Frontal cortex (tissue), 4 donors: ENCODE data around the gene IFT80. TPM values are rescaled to one million over a fixed set of nuclear protein-coding genes. Genes with fewer than 3 reads are reported as not detected.

Source experiments
- DNase-seq, 2 donors: peaks; one replicate each; pipeline ENCODE4 v3.0.0; 2012; ENCODE audit warnings: low spot score in 2 of 2
- FAIRE-seq: peaks from 2 replicates; lab custom pipeline; 2012; peaks lifted over from hg19 to GRCh38; lab: Jason Lieb, UNC
- total RNA-seq: library from RNA; depleted of rRNA; stranded (reverse); fragments of >200 nt; gene quantifications from one replicate; pipeline ENCODE4 v1.2.3, GENCODE V29; 2014
- donor health status: control.
- donor health status: control.
- donor health status: control.

IFT80 gene
- 42.4 TPM for total RNA-seq

DNA sequence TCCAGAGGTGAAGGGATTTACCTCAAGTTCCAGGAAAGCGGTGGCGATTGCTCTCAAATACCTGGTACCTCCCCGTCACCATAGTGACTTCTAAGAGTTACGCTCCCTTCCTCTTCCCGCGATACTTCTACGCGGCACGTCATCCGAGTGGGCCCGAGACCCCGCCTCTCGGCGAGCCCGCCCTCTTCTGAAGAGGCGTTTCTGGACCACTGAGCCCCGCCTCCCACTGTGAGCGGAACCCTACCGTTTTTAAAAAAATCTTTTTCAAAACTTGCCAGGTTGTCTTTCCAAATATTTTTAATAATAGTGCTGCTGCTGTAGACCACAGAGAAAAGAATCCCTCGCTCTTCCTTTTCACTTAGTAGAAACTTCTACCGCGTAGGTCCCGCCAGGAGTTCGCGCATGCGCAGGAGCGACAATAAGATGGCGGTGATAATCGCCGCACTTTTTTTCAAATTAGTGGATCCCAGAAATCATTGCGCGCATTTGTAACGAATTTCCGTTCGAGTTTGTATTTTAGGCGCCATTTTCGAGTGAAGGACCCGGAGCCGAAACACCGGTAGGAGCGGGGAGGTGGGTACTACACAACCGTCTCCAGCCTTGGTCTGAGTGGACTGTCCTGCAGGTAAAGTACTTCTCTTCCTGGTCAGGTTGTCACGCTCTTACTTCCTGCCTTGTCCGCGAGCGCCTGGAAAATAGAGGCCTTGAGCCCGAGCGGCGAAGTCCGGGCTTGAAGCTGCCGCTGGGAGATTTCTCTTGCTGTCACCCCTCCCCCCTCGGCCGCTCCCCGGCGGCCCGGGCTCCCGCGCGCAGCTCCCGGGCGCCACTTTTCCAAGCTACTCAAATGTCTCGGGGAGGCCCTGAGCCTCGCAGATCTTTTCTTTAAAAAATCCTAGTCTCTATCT, at the start of gene IFT80, which contains the start of gene SMC4:
Gene IFT80 (minus strand): TSS at position 101 of the 905 bp plus-strand sequence. CDS start 14,625 bp downstream, outside the sequence.
Gene SMC4 (plus strand): TSS at position 526 of the 905 bp plus-strand sequence. CDS start 1,177 bp downstream, outside the sequence.
- peak; percentile 91 to 94 for DNase-seq
- no peak for FAIRE-seq

DNA sequence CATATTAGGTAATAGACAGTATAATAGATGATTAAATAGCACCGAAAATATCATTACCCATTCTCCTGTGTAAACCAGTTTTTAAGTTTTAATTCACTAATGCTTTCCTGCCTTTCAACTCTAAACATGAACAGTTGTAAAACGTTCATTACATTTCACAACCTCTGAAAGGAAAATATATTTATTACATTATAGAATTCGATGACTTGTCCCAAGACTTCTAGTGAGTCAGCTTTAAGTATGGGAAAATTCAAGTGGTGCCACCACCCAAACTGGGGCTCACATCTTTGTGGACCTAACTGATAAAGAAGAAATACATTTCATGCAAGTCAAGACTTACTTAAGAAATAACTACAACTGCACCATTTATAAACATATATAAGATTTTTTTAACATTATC, 48.5 kb upstream of the IFT80 start:
- DNase-seq = no peak
- FAIRE-seq = no peak

- DNase-seq = no peak
- no peak for FAIRE-seq
Observed at GRCh38 chr3:160446522-160447056, 47.6 kb upstream of the IFT80 start.

DNA sequence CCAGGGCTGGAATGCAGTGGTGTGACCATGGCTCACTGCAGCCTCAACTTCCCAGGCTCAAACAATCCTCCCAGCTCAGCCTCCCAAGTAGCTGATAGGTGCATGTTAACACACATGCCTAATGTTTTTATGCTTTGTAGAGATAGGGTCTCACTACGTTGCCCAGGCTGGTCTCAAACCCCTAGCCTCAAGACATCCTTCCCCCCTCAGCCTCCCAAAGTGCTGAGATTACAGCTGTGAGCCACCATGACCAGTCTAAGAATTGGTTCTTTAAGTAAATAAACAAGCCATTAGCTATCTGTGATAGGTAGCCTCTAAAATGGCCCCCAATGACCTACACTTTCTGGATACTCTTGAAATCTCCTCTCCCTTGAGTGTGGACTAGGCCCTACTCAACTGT, 46.8 kb upstream of the IFT80 start:
- FAIRE-seq = no peak

DNA sequence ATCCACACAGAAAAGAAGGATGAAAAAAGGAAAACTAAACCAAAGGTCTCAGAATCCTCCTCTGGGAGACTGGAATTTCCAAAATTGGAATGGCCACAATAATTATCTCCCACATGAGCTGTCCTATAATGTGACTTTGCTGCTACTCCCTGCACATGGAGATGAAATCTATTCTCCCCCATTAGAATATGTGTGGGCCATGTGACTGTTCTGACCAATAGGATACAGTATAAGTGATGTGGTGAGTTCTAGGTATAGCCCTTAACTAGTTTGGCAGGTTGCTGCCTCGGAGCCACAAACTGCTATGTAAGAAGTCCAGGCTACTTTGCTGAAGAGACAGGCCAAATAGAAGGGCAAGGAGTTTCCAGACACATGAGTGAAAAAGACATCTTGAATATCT, 45.4 kb upstream of the IFT80 start:
- FAIRE-seq = no peak
- no peak for DNase-seq

More for the DNA sequence above, 46.8 kb upstream of the IFT80 start:
- DNase-seq = no peak

- FAIRE-seq (no peak), DNase-seq (no peak)
Observed at GRCh38 chr3:160440687-160441086, 41.7 kb upstream of the IFT80 start.

DNA sequence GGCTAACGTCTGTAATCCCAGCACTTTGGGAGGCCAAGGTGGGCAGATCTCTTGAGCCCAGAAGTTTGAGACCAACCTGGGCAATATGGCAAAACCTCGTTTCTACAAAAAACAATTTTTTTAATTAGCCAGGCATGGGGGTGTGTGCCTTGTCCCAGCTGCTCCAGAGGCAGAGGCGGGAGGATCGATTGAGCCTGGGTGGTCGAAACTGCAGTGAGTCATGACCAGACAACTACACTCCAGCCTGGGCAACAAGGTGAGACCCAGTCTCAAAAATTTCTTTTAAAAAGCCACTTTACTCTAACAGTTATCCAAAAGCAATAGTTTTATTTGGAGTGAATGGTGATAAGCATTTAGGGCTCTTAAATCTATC, 38.0 kb upstream of the IFT80 start:
- FAIRE-seq (no peak), DNase-seq (no peak)

GRCh38 chr3:160435747-160436146, 36.7 kb upstream of the IFT80 start:
- DNase-seq (no peak), FAIRE-seq (no peak)

DNA sequence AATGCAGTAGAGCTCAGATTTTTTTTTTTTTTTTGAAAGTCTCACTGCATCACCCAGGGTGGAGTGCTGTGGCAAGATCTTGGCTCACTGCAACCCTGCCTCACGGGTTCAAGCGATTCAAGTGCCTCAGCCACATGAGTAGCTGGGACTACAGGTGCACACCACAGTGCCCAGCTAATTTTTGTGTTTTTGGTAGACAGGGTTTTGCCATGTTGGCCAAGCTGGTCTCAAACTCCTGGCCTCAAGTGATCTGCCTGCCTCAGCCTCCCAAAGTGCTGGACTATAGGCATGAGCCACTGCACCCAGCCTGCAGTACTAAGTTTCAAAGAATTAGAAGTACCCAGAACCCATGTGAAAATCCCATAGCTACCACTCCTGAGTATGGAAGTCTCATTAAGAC, 36.1 kb upstream of the IFT80 start:
- no peak for FAIRE-seq
- no peak for DNase-seq

DNA sequence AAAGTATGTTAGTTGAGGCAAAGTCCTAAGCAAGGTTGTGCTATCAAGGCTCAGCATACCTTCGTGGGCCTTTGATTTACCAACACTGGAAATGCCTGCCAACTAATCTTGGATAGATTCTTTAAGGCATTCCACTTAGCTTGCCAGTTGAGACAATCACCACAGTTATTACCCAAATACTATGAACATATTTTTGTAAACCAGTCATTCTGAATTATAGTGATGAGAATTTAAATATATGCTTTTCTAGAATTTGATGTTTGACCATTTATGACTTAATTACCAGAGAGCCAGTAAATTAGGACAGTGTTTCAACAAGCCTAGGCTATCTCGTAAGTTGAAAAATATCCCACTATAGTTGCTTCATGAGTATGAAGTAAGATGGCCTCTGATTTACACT, 35.0 kb upstream of the IFT80 start:
- DNase-seq (no peak), FAIRE-seq (no peak)

- FAIRE-seq (no peak), DNase-seq (no peak)
Observed at GRCh38 chr3:160427832-160428424, 28.9 kb upstream of the IFT80 start.

GRCh38 chr3:160417311-160417710, 18.3 kb upstream of the IFT80 start:
- FAIRE-seq (no peak), DNase-seq (no peak)

GRCh38 chr3:160413613-160414248, 14.7 kb upstream of the IFT80 start:
- peak; percentile 79 for FAIRE-seq
- peak; percentile 19 to 47 for DNase-seq

DNA sequence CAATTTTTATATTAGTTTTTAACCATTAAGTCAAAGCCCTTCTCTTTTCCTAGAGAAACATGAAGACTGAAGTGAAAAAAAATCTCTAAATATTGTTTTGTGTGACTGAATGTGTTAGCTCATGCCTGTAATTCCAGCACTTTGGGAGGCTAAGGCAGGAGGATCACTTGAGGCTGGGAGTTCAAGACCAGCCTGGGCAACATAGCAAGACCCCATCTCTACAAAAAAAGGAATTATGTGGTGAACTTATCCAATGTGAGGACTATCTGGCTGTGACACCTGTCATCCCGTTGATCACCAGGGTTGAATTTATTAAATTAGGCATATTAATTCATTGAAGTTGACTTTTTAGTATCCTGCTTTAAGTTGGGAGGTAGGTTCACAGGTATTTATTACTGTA, 13.5 kb upstream of the IFT80 start:
- FAIRE-seq (no peak), DNase-seq (no peak)

DNA sequence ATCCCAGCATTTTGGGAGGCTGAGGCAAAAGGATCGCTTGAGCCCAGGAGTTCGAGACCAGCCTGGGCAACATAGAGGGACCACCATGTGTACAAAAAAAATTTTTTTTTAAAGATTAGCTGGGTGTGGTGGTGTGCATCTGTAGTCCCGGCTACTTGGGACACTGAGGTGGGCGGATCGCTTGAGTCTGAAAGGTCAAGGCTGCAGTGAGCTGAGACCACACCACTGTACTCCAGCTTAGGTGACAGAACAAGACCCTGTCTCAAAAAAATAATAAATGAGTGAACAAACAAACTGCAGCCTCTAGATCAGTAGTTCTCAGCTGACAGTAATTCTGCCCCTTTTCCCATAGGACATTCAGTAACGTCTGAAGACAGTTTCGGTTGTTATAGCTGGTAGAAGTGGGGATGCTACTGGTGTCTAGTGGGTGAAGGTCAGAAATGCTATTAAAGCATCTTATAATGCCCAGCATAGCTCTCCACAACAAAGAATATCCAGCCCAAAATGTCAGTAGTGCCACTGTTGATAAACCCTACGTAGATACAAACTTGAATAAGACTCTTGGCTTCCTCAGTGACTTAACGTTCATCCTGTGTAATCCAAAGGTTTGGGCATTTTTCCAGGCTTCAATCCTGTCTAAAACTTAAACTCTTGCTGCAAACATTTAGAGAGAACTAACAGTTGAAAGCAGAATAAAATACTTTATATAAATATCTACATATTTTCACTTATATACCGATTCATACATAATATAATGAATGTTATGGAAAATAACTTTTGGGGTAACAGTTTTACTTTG, 11.0 kb upstream of the IFT80 start:
- FAIRE-seq = no peak
- DNase-seq = no peak

GRCh38 chr3:160403796-160404470, 4.9 kb upstream of the IFT80 start:
- no peak for DNase-seq
- FAIRE-seq = no peak

- FAIRE-seq (no peak), DNase-seq (no peak)
Observed at GRCh38 chr3:160403028-160403545, 4.1 kb upstream of the IFT80 start.

DNA sequence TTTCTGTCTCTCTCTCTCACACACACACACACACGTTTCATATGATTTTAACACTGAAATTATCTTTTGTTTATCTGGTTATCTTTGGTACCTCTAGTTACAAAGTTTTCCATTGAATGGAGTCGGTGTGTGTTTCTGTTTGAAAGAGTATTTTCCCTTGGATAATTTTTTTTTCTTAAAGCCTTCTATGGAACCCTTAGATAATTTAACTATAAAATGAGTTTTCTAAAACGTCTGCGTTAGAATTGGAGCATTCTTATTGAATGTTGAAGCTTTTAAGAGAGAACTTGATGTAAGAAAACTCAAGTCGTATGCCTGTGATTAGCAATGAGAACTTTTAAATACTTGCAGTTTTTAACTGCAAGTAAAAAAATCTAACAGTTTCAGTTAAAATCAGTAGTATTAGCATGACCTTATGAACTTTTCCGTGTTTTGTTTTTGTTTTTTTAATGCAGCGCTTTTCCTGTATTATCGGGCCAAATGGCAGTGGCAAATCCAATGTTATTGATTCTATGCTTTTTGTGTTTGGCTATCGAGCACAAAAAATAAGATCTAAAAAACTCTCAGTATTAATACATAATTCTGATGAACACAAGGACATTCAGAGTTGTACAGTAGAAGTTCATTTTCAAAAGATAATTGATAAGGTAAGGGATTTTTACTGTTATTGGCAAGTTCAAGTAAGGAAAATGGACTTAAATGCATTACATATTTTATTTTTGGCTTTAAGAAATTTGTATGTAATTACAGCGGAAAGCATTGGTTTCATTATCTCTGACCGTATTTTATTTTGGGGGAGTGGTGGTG, 3.4 kb upstream of the IFT80 start:
- FAIRE-seq (no peak), DNase-seq (no peak)
